ENCODE measurements around the gene ZNHIT1.
"Not testable (repeated sequence)": the region's sequence is repeated elsewhere in the genome, so short reads cannot be mapped to it uniquely, and the experiment has no call there.

The ZNHIT1 gene

GRCh38 chr7:101241443-101242349, 23.7 kb downstream of the ZNHIT1 start:
- no peak for DNase-seq (ENCODE audit: low spot score)

- DNase-seq (ENCODE audit: low spot score): peak; percentile 1
These were observed 25.8 kb downstream of the ZNHIT1 start for GRCh38 chr7:101243646-101244374.

GRCh38 chr7:101244375-101245146, 26.6 kb downstream of the ZNHIT1 start, which contains the start of gene FIS1:
Gene FIS1, minus strand, starts transcription at chr7:101245081. Its CDS starts 77 bp downstream, at chr7:101245004.
- DNase-seq (ENCODE audit: low spot score): peak; percentile 91

GRCh38 chr7:101245147-101245668, 27.2 kb downstream of the ZNHIT1 start:
- no peak for DNase-seq (ENCODE audit: low spot score)

- DNase-seq (ENCODE audit: low spot score): no peak
These were observed 30.3 kb downstream of the ZNHIT1 start for GRCh38 chr7:101248276-101248675.

- no peak for DNase-seq (ENCODE audit: low spot score)
These were observed 32.4 kb downstream of the ZNHIT1 start for GRCh38 chr7:101250324-101250723.

- peak; percentile 99 for DNase-seq (ENCODE audit: low spot score)
These were observed 34.1 kb downstream of the ZNHIT1 start for GRCh38 chr7:101251871-101252659.

- not testable (repeated sequence) for DNase-seq (ENCODE audit: low spot score)
These were observed 35.2 kb downstream of the ZNHIT1 start for GRCh38 chr7:101253199-101253598.

- DNase-seq (ENCODE audit: low spot score): no peak
These were observed 37.8 kb downstream of the ZNHIT1 start for GRCh38 chr7:101255796-101256195.

GRCh38 chr7:101258243-101258731, 40.3 kb downstream of the ZNHIT1 start:
- DNase-seq (ENCODE audit: low spot score): no peak

GRCh38 chr7:101264102-101264706, 46.2 kb downstream of the ZNHIT1 start:
- DNase-seq (ENCODE audit: low spot score): not testable (repeated sequence)

- no peak for DNase-seq (ENCODE audit: low spot score)
These were observed 47.9 kb downstream of the ZNHIT1 start for GRCh38 chr7:101265622-101266516.

GRCh38 chr7:101269664-101270063, 51.7 kb downstream of the ZNHIT1 start:
- no peak for DNase-seq (ENCODE audit: low spot score)

GRCh38 chr7:101271021-101271420, 53.1 kb downstream of the ZNHIT1 start:
- no peak for DNase-seq (ENCODE audit: low spot score)

- DNase-seq (ENCODE audit: low spot score): no peak
These were observed 55.2 kb downstream of the ZNHIT1 start for GRCh38 chr7:101273206-101273605.
